Gastroesophageal sphincter (tissue), 3 donors: Measurements from ENCODE around the gene MEOX1.

Experiments
- CTCF ChIP-seq, 4 experiments: fragments of 200-600 bp in 2 of 4; fragments of 450-650 bp in 2 of 4; sonication (generic) in 1 of 4; IDR thresholded peaks; one replicate each; pipeline ENCODE4 v1.5.1; 2017 to 2019; ENCODE audit warnings: antibody characterized with exemption in 4 of 4, mild to moderate bottlenecking in 2 of 4, moderate library complexity in 2 of 4
- POLR2A ChIP-seq, 2 donors: fragments of 450-650 bp; IDR thresholded peaks; one replicate each; pipeline ENCODE4 v1.6.1; 2017; ENCODE audit warnings: antibody characterized with exemption in 2 of 2, mild to moderate bottlenecking in 2 of 2, moderate library complexity in 1 of 2

DNA sequence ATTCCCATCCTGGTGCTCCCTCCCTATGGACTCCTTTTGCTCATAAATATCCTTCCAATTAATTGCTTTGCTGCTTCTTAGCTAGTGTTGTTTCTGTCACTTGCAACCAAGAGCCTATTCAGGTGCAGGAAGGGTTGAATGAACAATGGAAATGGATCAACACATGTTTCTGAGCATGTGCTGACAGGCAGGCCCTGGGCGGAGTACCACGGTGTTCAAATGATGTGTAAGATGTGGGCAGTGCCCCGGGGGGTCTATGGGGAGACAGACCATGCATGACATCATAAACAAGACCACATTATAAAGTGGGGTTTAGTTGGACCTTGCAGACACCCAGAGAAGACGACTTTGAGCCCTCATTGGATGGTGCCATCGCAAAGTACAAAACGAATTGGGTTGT is 48.4 kb upstream of the MEOX1 start:
- TF ChIP-seq CTCF (IDR thresholded peaks at IDR 0.05) (no peak), POLR2A (IDR thresholded peaks at IDR 0.05) (no peak)
